H7 (cell line): ENCODE results near the gene RGPD4. TPM values are rescaled to one million over a fixed set of nuclear protein-coding genes. Genes with fewer than 3 reads are reported as not detected.
"Not testable (repeated sequence)": the region's sequence is repeated elsewhere in the genome, so short reads cannot be mapped to it uniquely, and the experiment has no call there.

Experiments
- DNase-seq: peaks from one replicate; pipeline ENCODE4 v3.0.0; 2012
- H3K27me3 ChIP-seq: 2 replicates; pipeline ENCODE4 v1.6.0; 2011; ENCODE audit warnings: mild to moderate bottlenecking, low read length; ENCODE audit not compliant: control insufficient read depth, insufficient read depth
- H3K36me3 ChIP-seq: replicated peaks from 2 replicates; pipeline ENCODE4 v1.5.1; 2011; ENCODE audit warnings: low read length; ENCODE audit not compliant: control insufficient read depth, insufficient read depth
- H3K4me3 ChIP-seq: 2 replicates; pipeline ENCODE4 v1.5.1; 2011; ENCODE audit warnings: low read depth, mild to moderate bottlenecking, control low read depth, low read length, moderate library complexity; ENCODE audit not compliant: insufficient read depth
- total RNA-seq: library from RNA; depleted of rRNA; stranded (reverse); fragments of >200 nt; shearing (Covaris generic); gene quantifications from 2 replicates; pipeline ENCODE4 v1.2.3, GENCODE V29; 2014; rRNA removed

RGPD4 gene
- total RNA-seq, result not detected in 2 replicates

DNA sequence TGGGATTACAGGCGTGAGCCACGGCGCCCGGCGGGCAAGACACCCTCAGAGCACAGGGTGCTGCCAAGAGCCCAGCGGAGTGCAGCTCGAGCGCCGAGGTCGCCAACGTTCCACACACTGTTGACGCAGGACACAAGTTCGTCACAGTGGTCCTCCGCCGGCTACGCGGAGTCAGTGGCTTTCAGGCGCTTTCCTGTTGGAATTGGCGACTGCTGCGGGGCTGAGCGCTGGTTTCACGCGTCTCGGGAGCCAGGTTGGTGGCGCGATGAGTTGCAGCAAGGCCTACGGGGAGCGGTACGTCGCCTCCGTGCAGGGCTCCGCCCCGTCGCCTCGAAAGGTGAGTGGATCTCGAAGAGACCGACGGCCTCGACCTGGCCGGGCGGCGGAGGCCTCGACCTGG lies at the start of gene RGPD4:
TSS of gene RGPD4 (plus strand) at position 144 of the 400 bp plus-strand sequence. CDS start at position 266, 122 bp downstream.
- not testable (repeated sequence) for H3K4me3 ChIP-seq, H3K27me3 ChIP-seq, H3K36me3 ChIP-seq, DNase-seq

- DNase-seq, result no peak
- Histone ChIP-seq H3K36me3 (no peaks in the 10 kb centered on the region), H3K27me3 (no peaks in the 10 kb centered on the region), H3K4me3 (no peak overlapping the region)
Observed at GRCh38 chr2:107777974-107778373, 48.7 kb upstream of the RGPD4 start.

DNA sequence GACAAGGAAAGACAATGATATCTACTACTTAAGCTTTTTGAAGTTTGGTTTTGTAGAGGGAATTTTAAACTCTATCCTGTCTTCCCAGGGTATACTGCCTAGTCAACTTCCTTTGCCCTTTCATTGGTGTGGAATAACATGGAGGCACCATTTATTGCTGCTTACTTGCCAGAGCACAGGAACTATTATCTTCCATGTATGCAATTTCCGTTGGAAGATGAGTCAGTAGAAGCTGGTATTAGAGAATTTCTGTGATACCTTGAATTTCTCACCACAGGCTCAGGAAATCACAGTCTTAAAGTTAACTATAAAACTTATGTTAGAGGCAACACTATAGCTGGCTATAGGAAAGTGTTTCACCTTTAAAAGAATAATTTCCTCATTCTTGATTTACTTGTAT lies 40.9 kb upstream of the RGPD4 start:
- no peak for DNase-seq
- Histone ChIP-seq H3K36me3 (no peaks in the 10 kb centered on the region), H3K27me3 (no peaks in the 10 kb centered on the region), H3K4me3 (no peak overlapping the region)

GRCh38 chr2:107790837-107791236 lies 35.9 kb upstream of the RGPD4 start:
- no peaks in the 10 kb centered on the region for H3K27me3 ChIP-seq
- DNase-seq, result no peak
- no peak overlapping the region for H3K4me3 ChIP-seq

DNA sequence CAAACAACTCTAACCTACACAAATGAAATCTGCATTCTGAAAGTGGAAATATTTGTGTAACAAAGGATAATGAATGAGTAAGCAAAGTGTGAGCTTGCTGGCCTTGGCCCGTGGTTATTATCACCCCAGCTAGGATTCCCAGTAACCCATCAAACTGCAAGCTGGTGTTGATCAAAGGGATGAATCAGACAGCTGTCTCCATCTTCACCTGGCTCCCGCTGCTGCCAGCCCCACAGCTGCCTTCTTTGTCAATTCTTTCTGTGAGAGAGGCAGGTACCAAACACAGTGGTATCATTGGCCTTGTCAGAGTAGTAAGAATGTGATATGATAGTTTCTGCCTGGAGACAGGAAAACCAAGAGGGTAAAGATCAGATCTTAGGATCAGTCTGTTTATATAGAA lies 25.2 kb upstream of the RGPD4 start:
- H3K4me3 ChIP-seq, result no peak overlapping the region
- H3K27me3 ChIP-seq, result no peaks in the 10 kb centered on the region
- DNase-seq, result no peak
- no peaks in the 10 kb centered on the region for H3K36me3 ChIP-seq

More at GRCh38 chr2:107790837-107791236, 35.9 kb upstream of the RGPD4 start:
- H3K36me3 ChIP-seq, result no peaks in the 10 kb centered on the region

GRCh38 chr2:107804608-107805498 lies 21.8 kb upstream of the RGPD4 start:
- Histone ChIP-seq H3K4me3 (no peak overlapping the region), H3K27me3 (no peaks in the 10 kb centered on the region), H3K36me3 (no peaks in the 10 kb centered on the region)
- no peak for DNase-seq

GRCh38 chr2:107806901-107807300 lies 19.8 kb upstream of the RGPD4 start:
- Histone ChIP-seq H3K4me3 (no peak overlapping the region), H3K27me3 (no peaks in the 10 kb centered on the region), H3K36me3 (no peaks in the 10 kb centered on the region)
- no peak for DNase-seq

GRCh38 chr2:107807988-107808387 lies 18.7 kb upstream of the RGPD4 start:
- DNase-seq, result no peak
- H3K4me3 ChIP-seq, result no peak overlapping the region
- no peaks in the 10 kb centered on the region for H3K36me3 ChIP-seq
- no peaks in the 10 kb centered on the region for H3K27me3 ChIP-seq

- Histone ChIP-seq H3K4me3 (no peak overlapping the region), H3K36me3 (no peaks in the 10 kb centered on the region), H3K27me3 (no peaks in the 10 kb centered on the region)
- no peak for DNase-seq
Observed at GRCh38 chr2:107808959-107809358, 17.7 kb upstream of the RGPD4 start.

GRCh38 chr2:107809835-107810234 lies 16.9 kb upstream of the RGPD4 start:
- Histone ChIP-seq H3K4me3 (no peak overlapping the region), H3K27me3 (no peaks in the 10 kb centered on the region), H3K36me3 (no peaks in the 10 kb centered on the region)
- DNase-seq, result no peak

GRCh38 chr2:107810734-107811133 lies 16.0 kb upstream of the RGPD4 start:
- no peaks in the 10 kb centered on the region for H3K27me3 ChIP-seq
- H3K4me3 ChIP-seq, result no peak overlapping the region
- DNase-seq, result peak; percentile 21
- H3K36me3 ChIP-seq, result no peaks in the 10 kb centered on the region

DNA sequence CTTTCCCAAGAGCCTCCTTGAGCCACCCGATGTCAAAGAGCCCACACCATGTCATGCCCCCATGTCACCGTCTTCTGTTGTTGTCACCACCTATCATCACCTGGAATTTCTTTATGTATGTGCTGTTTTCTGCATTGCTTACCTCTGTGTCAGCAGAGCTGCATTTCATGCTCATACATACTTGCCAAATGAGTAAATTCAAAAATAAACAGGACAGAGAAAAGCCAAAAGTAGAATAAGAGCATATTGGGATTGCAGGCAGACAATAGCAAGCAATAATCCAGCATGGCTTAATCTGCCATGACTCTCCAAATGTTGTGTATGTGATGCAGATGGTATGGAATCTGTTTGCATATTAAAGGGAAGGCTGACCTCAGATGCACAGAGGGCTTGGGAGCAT lies 15.3 kb upstream of the RGPD4 start:
- Histone ChIP-seq H3K27me3 (no peaks in the 10 kb centered on the region), H3K4me3 (no peak overlapping the region), H3K36me3 (no peaks in the 10 kb centered on the region)
- DNase-seq, result no peak

DNA sequence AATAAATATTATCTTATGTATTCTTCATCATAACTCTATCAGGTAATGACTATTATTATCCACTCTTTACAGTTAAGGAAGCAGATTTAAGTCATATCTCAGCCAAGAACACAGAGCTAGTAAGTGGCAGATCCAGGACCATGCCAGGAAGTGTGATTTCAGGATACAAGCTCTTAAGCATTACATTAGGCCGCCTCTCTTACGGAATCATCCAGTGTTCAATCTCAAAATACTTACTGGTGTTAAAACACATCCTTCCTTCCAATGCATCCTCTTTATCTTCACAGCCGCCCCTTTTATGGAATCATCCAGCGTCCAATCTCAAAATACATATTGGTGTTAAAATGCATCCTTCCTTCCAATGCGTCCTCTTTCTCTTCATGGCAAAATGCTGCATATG lies 14.7 kb upstream of the RGPD4 start:
- no peaks in the 10 kb centered on the region for H3K27me3 ChIP-seq
- H3K4me3 ChIP-seq, result no peak overlapping the region
- no peaks in the 10 kb centered on the region for H3K36me3 ChIP-seq
- DNase-seq, result no peak

GRCh38 chr2:107817378-107817777 lies 9.3 kb upstream of the RGPD4 start:
- Histone ChIP-seq H3K4me3 (no peak overlapping the region), H3K27me3 (no peaks in the 10 kb centered on the region), H3K36me3 (no peaks in the 10 kb centered on the region)
- no peak for DNase-seq

- Histone ChIP-seq H3K4me3 (no peak overlapping the region), H3K27me3 (no peaks in the 10 kb centered on the region), H3K36me3 (no peaks in the 10 kb centered on the region)
- DNase-seq, result no peak
Observed at GRCh38 chr2:107822302-107822701, 4.4 kb upstream of the RGPD4 start.
